ENCODE data around the gene STYXL1.

GRCh38 chr7:76060842-76061241, 13.0 kb upstream of the STYXL1 start:
- TF ChIP-seq POLR2A (IDR thresholded peaks at IDR 0.05) (no peak), CTCF (IDR thresholded peaks at IDR 0.05) (no peak), POLR2AphosphoS5 (IDR thresholded peaks at IDR 0.05) (no peak)

All from sigmoid colon (tissue), 4 donors.